Ishikawa (cell line): ENCODE results near the gene PF4V1.
A peak's percentile ranks its signal among the peaks of the same experiment; 100 is the strongest.

ENCODE experiments used
- CEBPB ChIP-seq: IDR thresholded peaks from 2 replicates; pipeline ENCODE4 v1.6.1; 2012
- CREB1 ChIP-seq: IDR thresholded peaks from 2 replicates; pipeline ENCODE4 v1.6.1; 2012; ENCODE audit warnings: low read depth
- EGR1 ChIP-seq: IDR thresholded peaks from 2 replicates; pipeline ENCODE4 v1.6.1; 2012
- EP300 ChIP-seq: IDR thresholded peaks from 2 replicates; pipeline ENCODE4 v1.6.1; 2012; ENCODE audit warnings: borderline replicate concordance
- FOXM1 ChIP-seq: IDR thresholded peaks from 2 replicates; pipeline ENCODE4 v1.6.1; 2012; ENCODE audit warnings: low read depth, borderline replicate concordance
- MAX ChIP-seq: IDR thresholded peaks from 2 replicates; pipeline ENCODE4 v1.6.1; 2012
- NFIC ChIP-seq: IDR thresholded peaks from 2 replicates; pipeline ENCODE4 v1.6.1; 2012
- RAD21 ChIP-seq: IDR thresholded peaks from 2 replicates; pipeline ENCODE4 v1.6.1; 2012; ENCODE audit warnings: low read depth
- REST ChIP-seq: IDR thresholded peaks from 2 replicates; pipeline ENCODE4 v1.6.1; 2012; ENCODE audit warnings: low read depth, mild to moderate bottlenecking
- TAF1 ChIP-seq: IDR thresholded peaks from 2 replicates; pipeline ENCODE4 v1.6.1; 2012; ENCODE audit warnings: low read depth, mild to moderate bottlenecking
- TCF12 ChIP-seq: IDR thresholded peaks from 2 replicates; pipeline ENCODE4 v1.6.1; 2012; ENCODE audit warnings: low read depth
- TEAD4 ChIP-seq: IDR thresholded peaks from 2 replicates; pipeline ENCODE4 v1.6.1; 2012
- USF1 ChIP-seq: IDR thresholded peaks from 2 replicates; pipeline ENCODE4 v1.6.1; 2012
- YY1 ChIP-seq: IDR thresholded peaks from 2 replicates; pipeline ENCODE4 v1.6.1; 2012; ENCODE audit warnings: low read depth
- ZBTB7A ChIP-seq: IDR thresholded peaks from 2 replicates; pipeline ENCODE4 v1.6.1; 2012; ENCODE audit warnings: low read depth

Gene PF4V1

GRCh38 chr4:73816814-73817213 is 36.3 kb upstream of the PF4V1 start:
- TF ChIP-seq EGR1 = no peak

GRCh38 chr4:73817341-73817740 is 35.8 kb upstream of the PF4V1 start:
- TF ChIP-seq TEAD4 (no peak), REST (peak; percentile 82)

- TF ChIP-seq YY1 (no peak), CEBPB (no peak), EGR1 (no peak), TEAD4 (no peak), FOXM1 (no peak), EP300 (no peak)
Measured at GRCh38 chr4:73821325-73821724, 31.8 kb upstream of the PF4V1 start.

GRCh38 chr4:73822389-73822788 is 30.7 kb upstream of the PF4V1 start:
- TF ChIP-seq TAF1 (no peak), TEAD4 (no peak), CEBPB (no peak), ZBTB7A (no peak), RAD21 (no peak), MAX (no peak), EP300 (no peak), EGR1 (no peak), YY1 (no peak), USF1 (no peak)

GRCh38 chr4:73822812-73823504 is 30.1 kb upstream of the PF4V1 start:
- no peak for TF ChIP-seq ZBTB7A
- TF ChIP-seq EP300 = no peak
- TF ChIP-seq TEAD4 = no peak
- no peak for TF ChIP-seq MAX
- TF ChIP-seq USF1 = no peak
- TF ChIP-seq CREB1 = no peak
- no peak for TF ChIP-seq YY1
- no peak for TF ChIP-seq TAF1

GRCh38 chr4:73823760-73824159 is 29.3 kb upstream of the PF4V1 start:
- TF ChIP-seq RAD21 = no peak
- no peak for TF ChIP-seq CEBPB
- TF ChIP-seq YY1 = no peak
- TF ChIP-seq NFIC = no peak
- TF ChIP-seq TCF12 = no peak
- TF ChIP-seq TAF1 = no peak
- no peak for TF ChIP-seq MAX
- no peak for TF ChIP-seq REST
- no peak for TF ChIP-seq ZBTB7A
- TF ChIP-seq CREB1 = no peak
- no peak for TF ChIP-seq EP300
- TF ChIP-seq FOXM1 = no peak

- TF ChIP-seq CREB1 (no peak), NFIC (no peak), MAX (no peak), EP300 (no peak), TEAD4 (no peak), RAD21 (no peak), EGR1 (no peak)
Measured at GRCh38 chr4:73828956-73829355, 24.1 kb upstream of the PF4V1 start.
